ENCODE results near the gene STON1.
A peak's percentile ranks its signal among the peaks of the same experiment; 100 is the strongest.
"Not testable (repeated sequence)": the region's sequence is repeated elsewhere in the genome, so short reads cannot be mapped to it uniquely, and the experiment has no call there.

Gene STON1

GRCh38 chr2:48574353-48575287, 44.7 kb downstream of the STON1 start:
- no peak for DNase-seq (ENCODE audit: low read depth)

GRCh38 chr2:48578313-48578712, 48.4 kb downstream of the STON1 start:
- no peak for DNase-seq (ENCODE audit: low read depth)

- no peak for DNase-seq (ENCODE audit: low read depth)
These were observed 54.0 kb downstream of the STON1 start for GRCh38 chr2:48583961-48584360.

- DNase-seq (ENCODE audit: low read depth), result no peak
These were observed 54.6 kb downstream of the STON1 start for GRCh38 chr2:48584551-48584950.

- DNase-seq (ENCODE audit: low read depth), result no peak
These were observed 56.5 kb downstream of the STON1 start for GRCh38 chr2:48586433-48586832.

- DNase-seq (ENCODE audit: low read depth), result no peak
These were observed 57.6 kb downstream of the STON1 start for GRCh38 chr2:48587560-48587959.

- DNase-seq (ENCODE audit: low read depth), result no peak
These were observed 58.0 kb downstream of the STON1 start for GRCh38 chr2:48587961-48588360.

GRCh38 chr2:48588745-48589144, 58.8 kb downstream of the STON1 start:
- no peak for DNase-seq (ENCODE audit: low read depth)

- DNase-seq (ENCODE audit: low read depth), result peak; percentile 56
These were observed 59.3 kb downstream of the STON1 start for GRCh38 chr2:48589170-48589767.

- no peak for DNase-seq (ENCODE audit: low read depth)
These were observed 60.1 kb downstream of the STON1 start for GRCh38 chr2:48590017-48590416.

- DNase-seq (ENCODE audit: low read depth), result no peak
These were observed 62.1 kb downstream of the STON1 start for GRCh38 chr2:48592067-48592466.

- not testable (repeated sequence) for DNase-seq (ENCODE audit: low read depth)
These were observed 66.8 kb downstream of the STON1 start for GRCh38 chr2:48596751-48597150.

GRCh38 chr2:48597492-48597891, 67.5 kb downstream of the STON1 start:
- DNase-seq (ENCODE audit: low read depth), result no peak

- DNase-seq (ENCODE audit: low read depth), result peak; percentile 51
These were observed 70.4 kb downstream of the STON1 start for GRCh38 chr2:48600204-48600813.

- DNase-seq (ENCODE audit: low read depth), result peak; percentile 78
These were observed 71.0 kb downstream of the STON1 start for GRCh38 chr2:48600917-48601316.

- DNase-seq (ENCODE audit: low read depth), result no peak
These were observed 71.4 kb downstream of the STON1 start for GRCh38 chr2:48601349-48601748.

- no peak for DNase-seq (ENCODE audit: low read depth)
These were observed 75.7 kb downstream of the STON1 start for GRCh38 chr2:48605482-48606175.

- DNase-seq (ENCODE audit: low read depth), result peak; percentile 47
These were observed 77.5 kb downstream of the STON1 start for GRCh38 chr2:48607307-48608014.

GRCh38 chr2:48613211-48613610, 83.3 kb downstream of the STON1 start:
- no peak for DNase-seq (ENCODE audit: low read depth)

- DNase-seq (ENCODE audit: low read depth), result not testable (repeated sequence)
These were observed 84.6 kb downstream of the STON1 start for GRCh38 chr2:48614581-48614980.

- DNase-seq (ENCODE audit: low read depth), result no peak
These were observed 87.7 kb downstream of the STON1 start, which contains the start of gene GTF2A1L for GRCh38 chr2:48617618-48618017. TSS of gene GTF2A1L (plus strand) at chr2:48617856. CDS start at chr2:48617875, 19 bp downstream.

GRCh38 chr2:48619526-48619925, 89.6 kb downstream of the STON1 start:
- no peak for DNase-seq (ENCODE audit: low read depth)
